ENCODE data around the gene NUAK2.

The NUAK2 gene

DNA sequence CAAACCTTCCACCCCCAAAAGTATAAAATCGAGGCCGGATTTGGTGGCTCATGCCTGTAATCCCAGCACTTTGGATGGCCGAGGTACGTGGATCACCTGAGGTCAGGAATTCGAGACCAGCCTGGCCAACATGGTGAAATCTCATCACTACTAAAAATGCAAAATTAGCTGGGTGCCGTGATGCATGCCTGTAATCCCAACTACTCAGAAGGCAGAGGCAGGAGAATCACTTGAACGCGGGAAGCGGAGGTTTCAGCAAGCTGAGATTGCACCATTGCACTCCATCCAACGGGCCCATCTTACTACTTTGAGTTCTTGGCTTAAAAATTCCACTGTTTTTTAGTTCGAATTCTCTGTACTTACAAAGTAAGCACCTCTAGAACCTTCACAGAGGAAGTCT is 24.2 kb upstream of the NUAK2 start:
- no peak for DNase-seq

DNA sequence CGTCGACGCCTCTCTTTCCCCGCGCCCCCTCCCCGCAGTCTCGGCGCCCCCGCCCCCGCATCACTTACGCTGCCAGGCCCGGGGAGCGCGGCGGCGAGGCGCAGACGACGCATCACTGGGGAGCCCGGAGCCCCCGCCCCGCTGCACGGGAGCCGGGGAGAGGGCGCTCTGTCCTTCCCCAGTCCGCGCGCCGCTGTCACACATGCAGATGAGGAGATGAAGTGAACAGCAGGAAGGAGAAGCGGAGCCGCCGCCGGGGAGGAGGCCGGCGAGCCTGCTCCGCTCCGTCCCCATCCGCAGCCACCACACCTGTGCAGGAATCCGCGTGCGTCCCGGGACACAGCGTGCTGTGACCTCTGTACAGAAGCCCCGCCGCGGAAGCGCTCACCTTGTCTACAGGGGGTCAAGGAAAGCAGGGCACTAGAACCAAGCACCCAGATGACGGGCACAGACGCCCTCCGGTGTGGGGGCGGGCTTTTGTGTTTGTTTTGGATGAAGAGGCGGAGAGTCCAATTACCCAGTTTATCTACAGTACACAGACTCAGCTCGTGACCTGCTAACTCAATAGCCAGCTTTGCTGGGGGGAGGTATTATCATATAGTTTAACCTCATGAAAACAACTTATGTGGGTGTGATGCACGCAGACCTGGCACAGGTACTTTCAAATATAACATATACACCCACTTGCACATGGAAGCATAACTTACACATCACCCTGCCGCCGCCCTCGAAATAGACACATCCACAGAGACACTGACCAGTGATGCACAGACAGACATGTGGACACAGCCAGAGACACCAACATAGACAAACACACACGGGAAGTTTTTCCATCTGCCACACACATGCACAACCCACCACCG is 22.8 kb upstream of the NUAK2 start:
- peak; percentile 20 to 62 for DNase-seq

DNA sequence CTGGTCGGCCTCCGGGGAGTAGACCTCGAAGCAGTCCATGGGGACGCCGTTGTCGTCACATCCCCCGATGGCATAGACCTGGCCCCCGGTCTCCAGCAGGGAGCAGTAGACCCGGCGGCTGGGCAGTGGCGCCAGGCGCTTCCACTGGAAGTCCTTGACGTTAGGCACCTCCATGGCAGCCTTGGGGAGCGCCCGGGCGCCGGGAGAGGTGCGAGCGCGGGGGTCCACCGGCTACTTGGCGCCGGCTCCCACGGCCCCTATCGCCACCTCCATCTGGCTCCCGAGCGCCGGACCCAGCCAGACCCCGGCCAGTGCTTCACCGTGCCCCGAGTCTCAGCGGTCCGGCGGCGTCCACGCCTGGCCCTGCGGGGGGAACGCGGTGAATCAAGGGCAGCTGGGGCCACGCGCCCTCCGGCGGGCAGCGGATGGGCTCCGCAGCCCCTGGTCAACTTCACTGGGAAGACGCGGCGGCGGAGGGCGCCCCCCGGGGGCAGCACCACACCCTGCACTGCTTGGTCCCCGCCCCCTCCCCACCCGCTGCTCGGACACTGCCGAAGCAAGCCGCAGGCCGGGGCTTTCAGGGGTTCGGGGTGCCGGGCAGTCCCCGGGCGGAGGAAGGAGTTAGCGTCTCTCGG is 22.0 kb upstream of the NUAK2 start:
- DNase-seq, result peak; percentile 43 to 59

DNA sequence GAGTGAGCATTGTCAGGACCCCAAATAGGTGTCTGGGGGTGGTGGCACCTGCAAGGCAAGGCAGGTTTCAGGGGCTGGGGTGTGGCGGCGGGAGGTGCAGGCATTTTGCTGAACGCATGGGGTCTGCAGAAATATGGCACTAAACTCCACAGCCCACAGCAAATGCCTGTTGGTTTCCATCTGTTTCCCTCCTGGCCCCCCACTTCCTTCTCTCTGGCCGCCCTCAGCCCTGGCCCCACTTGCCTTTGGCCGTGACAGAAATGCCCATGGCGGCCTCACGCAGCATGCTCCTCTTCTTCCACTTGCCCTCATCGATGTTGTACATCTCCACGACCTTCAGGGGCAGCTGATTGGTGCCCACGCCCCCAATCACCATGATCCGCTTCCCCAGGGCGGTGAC is 21.4 kb upstream of the NUAK2 start:
- DNase-seq, result no peak

DNA sequence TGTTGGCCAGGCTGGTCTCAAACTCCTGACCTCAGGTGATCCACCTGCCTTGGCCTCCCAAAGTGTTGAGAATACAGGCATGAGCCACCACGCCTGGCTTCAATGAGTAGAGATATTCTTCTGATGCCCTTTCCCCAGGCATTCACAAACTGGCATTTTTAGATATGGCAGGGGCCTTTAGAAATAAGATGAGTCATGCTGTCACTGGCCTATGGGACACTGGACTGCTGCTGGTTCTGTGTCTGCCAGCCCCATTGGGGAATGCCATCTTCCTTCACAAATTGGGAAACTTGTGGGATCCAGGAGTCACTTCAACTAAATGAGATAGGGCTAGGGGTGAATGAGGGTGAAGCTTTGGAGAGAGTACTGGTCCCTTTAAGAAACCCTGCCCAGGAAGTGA is 19.1 kb upstream of the NUAK2 start:
- no peak for DNase-seq

DNA sequence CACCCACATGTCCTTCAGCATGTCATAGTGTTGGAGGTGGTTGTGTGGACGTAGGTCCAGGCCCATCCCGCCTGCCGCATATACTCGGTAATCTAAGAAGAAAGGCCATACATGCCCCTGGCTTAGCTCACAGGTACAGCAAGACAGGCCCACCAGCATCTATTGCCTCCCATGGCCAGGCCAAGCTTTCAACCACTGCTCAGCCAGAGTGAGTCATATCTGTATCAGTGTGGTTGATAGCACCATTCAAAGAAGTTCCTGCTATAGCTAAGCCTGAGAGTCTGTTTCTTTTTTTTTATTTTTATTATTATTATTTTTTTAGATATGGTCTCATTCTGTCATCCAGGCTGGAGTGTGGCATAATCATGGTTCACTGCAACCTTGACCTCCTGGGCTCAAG is 18.2 kb upstream of the NUAK2 start:
- no peak for DNase-seq

DNA sequence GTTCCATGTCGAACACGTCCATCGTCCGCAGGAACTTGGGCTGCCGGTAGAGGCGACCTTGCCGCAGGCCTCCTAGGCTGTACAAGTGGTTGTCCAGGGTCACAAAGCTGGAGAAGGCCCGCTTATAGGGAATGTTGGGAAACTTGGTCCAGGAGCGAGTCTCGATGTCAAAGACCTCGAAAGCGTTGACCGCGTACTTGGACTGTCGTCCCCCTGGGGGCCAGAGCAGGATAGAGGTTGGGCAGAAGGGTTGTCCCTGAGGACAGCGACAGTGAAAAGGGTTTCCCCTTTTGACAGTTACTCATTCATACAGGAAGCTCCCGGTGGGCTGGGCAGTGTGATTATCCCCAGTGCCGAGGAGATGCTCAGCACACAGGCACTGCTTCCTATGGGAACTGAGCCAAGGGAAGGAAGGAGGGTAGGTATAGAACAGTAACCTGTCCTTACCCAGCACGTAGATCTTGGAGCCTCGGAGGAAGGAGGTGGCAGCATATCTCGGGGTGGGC is 17.7 kb upstream of the NUAK2 start:
- DNase-seq, result no peak

DNA sequence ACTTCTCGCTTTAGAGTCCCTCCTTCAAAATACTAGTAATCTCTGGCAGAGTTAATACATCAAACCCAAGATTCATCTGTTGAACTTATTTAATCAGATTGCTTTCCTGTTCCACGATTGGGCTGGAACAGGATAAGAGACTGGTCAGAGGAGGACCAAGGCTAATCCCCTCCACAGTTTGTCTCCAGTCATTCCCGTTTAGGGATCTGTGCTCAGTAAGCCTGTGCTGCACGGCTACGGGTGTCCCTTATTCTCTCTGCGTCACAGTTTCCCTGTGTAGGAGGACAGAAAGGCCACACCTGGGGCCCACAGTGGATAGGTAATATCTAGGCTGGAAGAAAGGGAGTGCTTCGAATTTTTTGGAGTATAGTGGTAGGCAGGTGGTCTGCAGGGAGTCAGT is 16.5 kb upstream of the NUAK2 start:
- DNase-seq, result no peak

DNA sequence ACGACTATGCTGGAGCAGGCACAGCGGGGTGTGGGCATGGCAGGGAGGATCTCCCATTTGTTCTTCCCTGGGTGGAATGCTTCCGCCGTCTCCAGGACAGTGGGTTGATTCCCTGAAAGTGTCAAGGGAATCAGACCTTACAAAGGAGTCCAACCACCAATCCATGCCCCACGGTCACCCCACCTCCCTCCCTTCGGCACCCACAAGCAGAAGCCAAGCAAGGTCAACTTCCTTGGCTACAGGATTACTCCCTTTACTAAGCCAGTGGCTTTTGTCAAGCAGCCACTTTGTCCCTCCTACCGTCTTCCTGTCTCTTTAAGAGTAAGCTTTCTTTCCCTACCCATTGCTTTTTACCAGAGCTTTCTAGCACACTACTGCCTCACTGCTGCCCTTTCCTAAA is 15.9 kb upstream of the NUAK2 start:
- DNase-seq, result no peak

DNA sequence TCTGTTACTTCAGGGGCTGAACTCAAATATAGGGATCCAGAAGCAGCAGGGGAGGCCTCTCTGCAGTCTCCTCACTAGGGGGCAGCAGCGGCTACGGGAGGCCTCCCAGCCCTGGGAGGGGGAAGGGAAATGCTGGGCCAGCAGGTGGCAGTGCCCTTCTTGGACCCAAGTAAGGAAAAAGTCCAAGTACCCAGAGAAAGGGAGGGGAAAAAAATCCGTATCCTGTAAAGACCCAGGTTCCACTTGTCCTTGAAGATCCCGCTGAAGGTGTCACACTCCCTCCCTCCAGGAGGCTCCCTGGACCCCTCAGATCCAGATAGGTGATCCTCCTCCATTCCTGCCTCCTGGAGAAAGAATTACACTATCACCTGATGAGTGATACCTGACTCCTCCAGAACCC is 14.1 kb upstream of the NUAK2 start:
- peak; percentile 66 to 81 for DNase-seq

DNA sequence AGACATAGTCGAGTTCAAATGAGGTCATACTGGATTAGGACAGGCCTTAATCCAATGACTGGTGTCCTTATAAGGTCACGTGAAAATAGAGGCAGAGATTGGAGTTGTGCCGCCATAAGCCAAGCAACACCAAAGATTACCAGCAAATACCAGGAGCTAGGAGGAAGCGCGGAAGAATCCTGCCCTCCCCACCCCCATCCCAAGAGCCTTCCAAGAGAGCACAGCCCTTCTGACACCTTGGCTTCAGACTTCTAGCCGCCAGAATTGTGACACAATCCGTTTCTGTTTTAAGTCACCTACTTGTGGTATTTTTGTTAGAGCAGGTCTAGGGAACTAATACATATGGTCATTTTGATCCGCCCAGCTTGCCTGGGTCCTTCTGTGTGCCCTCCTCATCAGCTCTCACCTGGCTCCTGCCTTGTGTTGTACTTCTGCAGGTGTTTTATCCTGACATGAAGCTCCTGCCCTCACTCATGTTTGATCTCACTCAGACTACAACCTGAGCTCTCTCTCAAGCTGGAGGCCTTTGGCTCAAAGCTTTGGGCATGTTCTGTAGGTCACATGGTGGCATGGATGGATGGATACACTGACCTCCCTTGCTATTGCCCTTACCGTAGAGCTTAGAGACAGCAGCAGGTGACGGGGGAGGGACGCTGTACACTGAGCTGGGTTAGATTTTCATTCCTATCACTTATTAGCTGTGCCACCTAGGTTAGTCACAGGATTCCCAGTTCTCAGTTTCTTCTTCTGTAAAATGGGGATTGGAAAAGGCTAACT is 10.7 kb upstream of the NUAK2 start:
- no peak for DNase-seq

DNA sequence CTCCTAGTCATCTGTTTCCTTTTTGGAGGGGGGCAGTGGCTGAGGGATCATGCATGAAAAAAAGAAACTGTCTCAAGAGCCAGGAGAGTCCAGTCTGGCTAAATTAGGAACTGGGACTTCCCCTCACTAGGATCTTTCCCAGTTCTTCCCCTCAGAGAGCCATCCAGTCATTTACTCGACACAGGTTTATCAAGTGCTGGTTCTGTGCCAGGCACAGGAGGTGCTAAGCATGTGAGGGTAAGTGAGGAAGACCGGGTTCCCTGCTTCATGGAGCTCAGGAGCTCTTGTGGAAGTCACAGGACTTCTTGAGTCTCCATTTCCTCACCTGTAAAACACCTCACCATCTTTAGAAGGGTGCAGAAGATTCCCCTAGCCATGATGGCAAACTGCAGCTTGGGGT is 8.6 kb upstream of the NUAK2 start:
- DNase-seq, result no peak

DNA sequence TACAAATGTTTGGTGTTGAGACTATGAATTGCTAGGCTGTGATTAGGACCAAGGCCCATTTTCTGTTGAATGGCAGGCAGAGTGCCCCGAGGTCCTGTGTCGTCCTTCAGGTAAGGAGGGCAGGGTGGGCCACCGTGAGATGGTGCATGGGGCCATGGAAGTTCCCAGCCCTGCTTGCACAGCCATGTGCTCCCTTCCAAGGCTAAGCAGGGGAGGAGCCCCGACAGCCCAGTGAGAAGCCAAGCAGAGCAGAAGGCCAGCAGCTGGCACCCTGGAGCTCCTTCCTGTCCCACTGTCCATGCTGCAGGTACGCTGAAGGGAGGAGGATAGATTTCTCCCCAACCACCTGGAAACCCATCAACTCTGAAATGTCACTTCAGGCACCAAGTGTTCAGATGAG is 8.2 kb upstream of the NUAK2 start:
- DNase-seq, result no peak

DNA sequence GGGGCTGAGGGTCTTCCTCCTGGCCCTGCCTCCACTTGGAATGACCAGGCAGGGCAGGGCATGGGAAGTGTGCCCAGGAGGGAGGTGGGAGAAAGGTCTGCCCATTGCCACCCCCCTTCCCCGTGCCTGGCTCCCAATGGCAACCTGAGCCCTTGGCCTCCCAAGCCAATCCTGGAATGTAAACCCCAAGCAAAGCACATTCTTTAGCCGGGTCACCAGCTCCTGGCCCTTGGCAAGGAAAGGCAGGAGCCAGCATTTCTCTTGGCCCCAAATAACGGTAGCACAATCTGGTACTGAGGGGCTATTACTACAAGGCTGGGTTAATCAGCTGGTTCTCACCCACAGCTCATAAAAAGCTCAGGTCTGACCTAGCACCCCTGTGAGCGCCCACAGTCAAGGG is 6.9 kb upstream of the NUAK2 start:
- no peak for DNase-seq

DNA sequence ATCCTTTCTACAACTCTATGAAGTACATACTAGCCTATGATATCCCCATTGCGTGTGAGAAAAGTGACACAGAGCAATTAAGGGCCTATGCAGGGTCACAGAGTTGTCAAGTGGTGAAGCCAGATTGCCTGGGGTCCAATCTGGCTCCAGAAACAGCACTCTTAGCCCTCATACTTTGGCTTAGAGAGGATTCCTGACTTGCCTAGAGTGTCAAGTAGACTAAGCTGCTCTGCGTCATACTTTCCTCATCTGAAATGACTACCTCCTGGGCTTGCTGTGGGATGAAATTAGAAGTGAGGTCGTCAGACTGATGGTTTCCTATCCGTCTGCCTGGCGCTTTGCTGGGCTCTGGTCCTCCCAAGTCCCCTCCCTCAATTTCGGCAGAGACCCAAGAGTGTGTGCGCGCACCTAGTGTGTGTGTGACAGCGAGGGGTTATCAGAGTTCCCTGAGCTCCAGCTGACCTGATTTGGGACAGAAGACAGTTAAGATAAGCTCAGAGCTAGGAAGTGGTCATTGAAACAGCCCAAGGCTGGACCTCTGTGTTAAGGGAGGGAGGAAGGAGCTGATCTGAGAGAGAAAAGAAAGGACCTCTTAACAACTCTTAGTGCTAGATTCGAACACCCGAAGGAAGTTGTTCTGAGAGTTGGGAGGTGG is 5.4 kb upstream of the NUAK2 start:
- no peak for DNase-seq

DNA sequence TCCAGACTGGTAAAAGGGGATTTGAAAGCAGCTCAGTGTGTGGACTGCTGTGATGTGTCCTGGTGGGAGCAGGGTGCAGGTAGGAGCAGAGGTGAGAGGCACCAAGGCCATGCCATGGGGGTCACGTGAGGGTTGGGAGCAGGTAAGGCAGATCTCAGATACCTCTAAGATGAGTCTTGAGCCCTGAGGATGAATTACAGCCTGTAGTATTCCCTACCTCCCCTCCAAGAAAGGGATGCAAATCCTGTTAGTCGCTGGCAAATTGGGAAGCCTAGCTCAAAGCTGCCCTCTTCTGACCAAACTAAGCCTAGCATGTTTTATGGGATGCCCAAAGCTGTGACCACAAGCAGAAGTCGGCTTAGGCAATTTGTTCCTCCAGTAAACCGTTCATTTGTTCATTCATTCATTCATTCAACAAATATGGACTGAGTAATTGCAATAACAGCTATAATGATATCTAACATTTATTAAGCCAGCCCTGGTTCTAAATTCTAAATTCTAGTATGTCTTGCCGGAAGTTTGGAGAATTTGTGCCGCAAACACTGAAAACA is 3.9 kb upstream of the NUAK2 start:
- DNase-seq, result peak in 1 of 2 experiments; percentile 37

DNA sequence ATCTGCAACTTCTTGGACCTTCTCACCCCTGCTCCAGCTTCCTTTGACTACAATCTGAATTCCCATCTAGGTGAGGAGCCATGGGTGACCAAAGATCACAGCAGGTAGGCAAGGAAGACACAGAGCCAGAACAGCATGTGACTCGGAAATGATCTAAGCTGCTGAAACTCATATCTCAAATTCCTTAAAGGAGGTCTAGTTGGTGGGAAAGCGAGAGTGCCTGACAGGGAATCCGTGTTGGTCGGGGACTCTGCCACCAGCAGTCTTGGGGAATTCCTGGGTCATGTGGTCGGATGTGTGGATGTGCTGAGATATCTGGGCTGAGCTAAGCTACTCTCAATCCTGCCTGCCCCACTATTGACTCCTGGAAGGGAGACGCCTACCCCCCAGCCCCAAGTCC is 3.2 kb upstream of the NUAK2 start:
- DNase-seq, result no peak

DNA sequence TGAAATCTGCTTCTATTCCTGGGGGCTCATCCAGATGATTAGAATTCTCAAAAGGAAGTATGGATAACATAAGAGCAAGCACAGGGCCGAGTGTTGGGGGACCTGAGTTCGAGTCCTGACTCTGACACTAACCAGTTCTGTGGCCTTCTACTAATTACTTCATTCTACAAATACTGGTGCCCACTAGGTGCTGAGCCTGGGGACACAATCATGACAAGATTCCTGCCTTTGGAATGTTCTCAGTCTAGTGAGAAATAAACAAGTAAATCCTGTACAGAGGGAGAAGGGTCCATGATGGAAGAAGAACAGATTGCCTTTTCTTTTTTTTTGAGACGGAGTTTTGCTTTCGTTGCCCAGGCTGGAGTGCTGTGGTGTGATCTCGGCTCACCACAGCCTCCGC is 2.2 kb upstream of the NUAK2 start:
- no peak for DNase-seq

DNA sequence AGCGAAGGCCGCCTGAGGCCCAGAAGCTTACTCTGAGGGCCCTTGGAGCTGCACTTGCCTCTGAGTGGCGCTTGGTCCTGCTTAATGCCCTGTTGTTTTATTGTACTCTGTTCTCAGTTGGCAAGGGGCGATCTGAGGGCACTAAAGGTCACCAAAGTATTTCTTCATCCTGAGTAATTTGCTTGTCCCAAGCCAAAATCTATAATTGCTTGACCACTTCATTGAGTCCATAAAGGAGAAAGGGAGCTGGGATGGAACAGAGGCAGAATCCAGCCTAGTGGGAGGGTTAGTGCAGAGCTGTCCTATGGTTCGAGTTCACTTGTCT is 376 bp upstream of the NUAK2 start:
- no peak for DNase-seq

DNA sequence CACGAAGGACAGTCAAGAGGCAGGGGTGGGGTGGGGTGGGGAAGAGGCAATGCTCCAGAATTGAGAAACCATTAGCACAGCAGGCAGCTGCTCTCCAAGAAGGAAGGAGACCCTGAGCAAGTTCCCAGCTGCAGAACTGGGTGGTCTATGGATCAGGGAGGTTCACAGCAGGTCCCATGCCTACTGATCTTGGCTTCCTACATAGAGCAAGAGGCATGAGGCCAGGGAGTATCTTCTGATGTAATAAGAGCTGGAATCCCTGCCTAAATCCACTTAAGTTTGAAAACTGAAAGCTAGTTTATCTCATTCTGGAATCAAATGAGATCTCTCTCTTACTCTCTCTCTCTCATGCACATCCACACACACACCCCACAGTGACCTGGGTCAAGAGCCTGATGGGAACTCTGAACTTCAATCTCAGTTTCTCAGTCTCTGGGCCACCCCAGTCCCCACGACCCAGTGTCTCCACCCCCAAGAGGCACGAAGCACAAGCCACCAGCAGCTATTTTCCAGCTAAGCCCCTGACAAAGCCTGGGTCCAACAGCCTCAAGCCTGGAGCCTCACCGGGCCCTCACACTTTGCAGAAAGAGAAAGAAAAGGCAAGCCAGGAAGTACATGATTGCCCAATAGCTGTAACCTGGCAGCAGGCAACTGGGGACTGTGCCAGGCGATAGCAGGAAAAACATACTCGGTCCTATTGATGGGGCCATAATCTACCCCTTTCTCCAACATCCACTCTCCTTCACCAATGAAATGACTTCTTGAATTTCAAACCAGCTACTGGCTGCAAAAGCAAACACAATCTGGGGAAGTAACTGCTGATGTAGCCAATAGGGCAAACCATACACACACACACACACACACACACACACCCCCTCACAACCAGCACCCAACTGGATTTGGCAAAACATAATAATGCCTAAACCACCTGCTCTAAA is 2.2 kb downstream of the NUAK2 start:
- DNase-seq, result no peak

DNA sequence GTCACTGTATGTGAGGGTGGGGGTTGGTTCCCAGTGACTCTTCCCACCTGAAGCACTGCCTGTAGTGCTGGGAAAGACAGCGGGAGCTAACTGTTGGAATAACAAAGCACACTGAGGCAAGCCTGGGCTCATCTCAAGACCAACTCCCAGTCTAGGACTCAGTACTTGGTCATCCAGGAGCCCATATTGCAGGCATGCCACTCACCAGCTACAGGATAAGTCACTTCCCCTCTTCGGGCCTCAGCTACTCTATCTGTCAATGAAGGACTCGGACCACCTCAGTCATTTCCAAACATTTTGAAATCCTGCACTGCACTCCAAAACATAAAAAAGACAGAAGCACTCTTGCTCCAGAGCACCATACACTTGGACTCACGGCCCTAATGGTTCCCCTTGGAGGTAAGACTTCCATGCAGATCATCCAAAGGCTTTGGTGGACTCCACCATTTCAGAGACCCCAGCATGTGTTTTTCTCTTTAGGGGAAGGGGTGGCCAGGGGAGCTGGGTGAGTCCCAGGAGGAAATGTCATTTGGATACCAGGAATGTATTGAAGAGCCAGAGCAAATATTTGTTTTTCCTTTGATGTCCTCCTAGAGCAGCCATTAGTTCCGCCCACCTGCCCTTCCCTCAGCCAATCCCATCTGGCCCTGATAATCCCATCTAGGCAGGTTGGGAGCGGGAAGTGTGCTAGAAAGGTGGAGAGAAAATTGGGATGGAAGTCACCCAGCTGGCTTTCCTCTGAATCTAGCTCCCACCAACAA is 3.1 kb downstream of the NUAK2 start:
- DNase-seq, result no peak
